OCI-LY7 (cell line): Measurements from ENCODE around the gene ADCK2. TPM values are rescaled to one million over a fixed set of nuclear protein-coding genes. Genes with fewer than 3 reads are reported as not detected.

Experiments used
- Bru-seq: library from RNA; stranded (reverse); fragments of 400-500 nt; gene quantifications from one replicate; lab custom pipeline; 2021; lab: Mats Ljungman, UMichigan
- BruChase-seq, 2 experiments: library from RNA; stranded (reverse); fragments of 400-500 nt; gene quantifications; one replicate each; lab custom pipeline; 2021; lab: Mats Ljungman, UMichigan
- BruUV-seq: library from RNA; stranded (reverse); fragments of 400-500 nt; replicated peaks from 2 replicates; lab custom pipeline; 2021; lab: Mats Ljungman, UMichigan
- CTCF ChIA-PET: fragments of 300-600 bp; sonication (Branson Sonifier 250); formaldehyde crosslinking; loops from one replicate; lab custom pipeline; 2022; ENCODE audit warnings: antibody characterized with exemption; ENCODE audit not compliant: unreplicated experiment; lab: Charles Lee
- POLR2A ChIA-PET: fragments of 300-600 bp; sonication (Branson Sonifier 250); formaldehyde crosslinking; loops from one replicate; lab custom pipeline; 2022; ENCODE audit warnings: antibody characterized with exemption; lab: Charles Lee
- DNase-seq: peaks from one replicate; pipeline ENCODE4 v3.0.0-alpha.2; 2015; ENCODE audit warnings: low spot score
- H2AFZ ChIP-seq: fragments of 200-600 bp; sonication (generic), shearing (Covaris generic); 2 replicates; pipeline ENCODE4 v1.6.1; 2014; ENCODE audit warnings: mild to moderate bottlenecking, antibody characterized with exemption, low read length, moderate library complexity
- H3K27ac ChIP-seq: fragments of 200-600 bp; sonication (generic); 2 replicates; pipeline ENCODE4 v1.5.1; 2014; ENCODE audit warnings: mixed run types, low read depth, mild to moderate bottlenecking, moderate library complexity, low read length, inconsistent platforms; ENCODE audit not compliant: poor library complexity, severe bottlenecking
- H3K36me3 ChIP-seq: fragments of 200-600 bp; sonication (generic); 2 replicates; pipeline ENCODE4 v1.6.1; 2014; ENCODE audit warnings: mild to moderate bottlenecking, antibody characterized with exemption, low read length, moderate library complexity, mixed read lengths; ENCODE audit not compliant: insufficient read depth
- H3K4me1 ChIP-seq: fragments of 200-600 bp; sonication (generic); 2 replicates; pipeline ENCODE4 v1.5.1; 2014; ENCODE audit warnings: mild to moderate bottlenecking, low read length; ENCODE audit not compliant: insufficient read depth, poor library complexity, severe bottlenecking
- H3K4me2 ChIP-seq: fragments of 200-600 bp; sonication (generic); 2 replicates; pipeline ENCODE4 v1.6.1; 2014; ENCODE audit warnings: mild to moderate bottlenecking, low read length
- H3K4me3 ChIP-seq: fragments of 200-600 bp; sonication (generic); 2 replicates; pipeline ENCODE4 v1.5.1; 2014; ENCODE audit warnings: mild to moderate bottlenecking, low read depth, low read length; ENCODE audit not compliant: poor library complexity, severe bottlenecking
- H3K79me2 ChIP-seq: fragments of 200-600 bp; sonication (generic); 2 replicates; pipeline ENCODE4 v1.6.1; 2016; ENCODE audit warnings: low read depth, mild to moderate bottlenecking, low read length, moderate library complexity, mixed read lengths; ENCODE audit not compliant: insufficient read depth
- H3K9me2 ChIP-seq: fragments of 200-600 bp; sonication (generic); 2 replicates; pipeline ENCODE4 v1.6.1; 2016; ENCODE audit warnings: mild to moderate bottlenecking, low read length, mixed read lengths; ENCODE audit not compliant: insufficient read depth
- H3K9me3 ChIP-seq: fragments of 200-600 bp; sonication (generic); 2 replicates; pipeline ENCODE4 v1.6.1; 2014; ENCODE audit warnings: mild to moderate bottlenecking, mixed run types, low read length, mixed read lengths
- H4K20me1 ChIP-seq: fragments of 200-600 bp; sonication (generic); 2 replicates; pipeline ENCODE4 v1.6.1; 2014; ENCODE audit warnings: mild to moderate bottlenecking, antibody characterized with exemption, low read length, moderate library complexity, mixed read lengths; ENCODE audit not compliant: insufficient read depth
- CTCF ChIP-seq: fragments of 200-600 bp; sonication (generic); conservative IDR thresholded peaks from 2 replicates; pipeline ENCODE4 v1.5.1; 2014; ENCODE audit warnings: mild to moderate bottlenecking, antibody characterized with exemption, low read length, moderate library complexity, mixed read lengths
- EZH2phosphoT487 ChIP-seq: fragments of 200-600 bp; sonication (generic); IDR thresholded peaks from 2 replicates; pipeline ENCODE4 v1.6.1; 2018; ENCODE audit warnings: low read depth, borderline replicate concordance, mild to moderate bottlenecking, mixed run types, antibody characterized with exemption, low read length, moderate library complexity, mixed read lengths
- intact Hi-C: fragments of 100-400 bp; cut with micrococcal nuclease; formaldehyde crosslinking; loops from one replicate; pipeline ENCODE4 v1.10.0; 2022; ENCODE audit not compliant: unreplicated experiment
- long read RNA-seq: library from polyadenylated mRNA; stranded (forward); transcript quantifications from one replicate; pipeline ENCODE4 v2.0.0, GENCODE V29; 2022
- total RNA-seq, 2 experiments: library from RNA; depleted of rRNA in 1 of 2; stranded (reverse); fragments of >200 nt in 1 of 2; shearing (Covaris generic) in 1 of 2; gene quantifications; 2 replicates each; pipeline ENCODE4 v1.2.3, GENCODE V29; 2014 to 2022

The ADCK2 gene
- total RNA-seq (2014; rRNA removed; shearing (Covaris generic)) (56.9 and 60.2 TPM in 2 replicates), total RNA-seq (2022) (41.1 and 45.8 TPM in 2 replicates), Bru-seq, nascent RNA (percentile 59 among the genes with signal in this experiment), BruChase-seq, experiment 1, labeled RNA remaining after a 6-hour chase (percentile 63 among the genes with signal in this experiment), BruChase-seq, experiment 2, labeled RNA remaining after a 2-hour chase (percentile 65 among the genes with signal in this experiment)
- long read RNA-seq, transcript ADCK2-201 (8 exons, 2,377 nt) = major isoform, 91 of 96 reads
- long read RNA-seq, partial matches to known transcripts = 2 of 96 reads
- long read RNA-seq, other reads (novel, unspliced or antisense) = 3 of 96 reads

GRCh38 chr7:140672382-140673062, at the start of gene ADCK2:
Gene ADCK2 (plus strand): TSS chr7:140672945. CDS start chr7:140673331, 386 bp downstream.
- peak within 1 kb of the TSS; percentile 100 for H3K4me2 ChIP-seq
- intact Hi-C loops = loop anchor here (1.0 to 10.0 kb wide), 4 partner anchors 193 to 1318 kb away; partner anchors contain the start of genes LUC7L2 and MKRN1
- ChIA-PET CTCF (no interaction called here), POLR2A (interaction anchor here (0.5 to 3.6 kb wide), 3 partner anchors 11 to 976 kb away, joined by 3 to 10 read pairs (median 9); partner anchors contain the start of gene NDUFB2)
- peak; percentile 85 for DNase-seq
- peak within 1 kb of the TSS; percentile 81 for H2AFZ ChIP-seq
- peaks cover 57% of the 10 kb centered on the region for H3K4me1 ChIP-seq
- H3K9me3 ChIP-seq = no peaks in the 10 kb centered on the region
- H3K4me3 ChIP-seq = peak within 1 kb of the TSS; percentile 81
- H4K20me1 ChIP-seq = no peaks in the 10 kb centered on the region
- H3K36me3 ChIP-seq = peaks cover 10% of the 10 kb centered on the region
- H3K79me2 ChIP-seq = peaks cover 30% of the 10 kb centered on the region
- TF ChIP-seq EZH2phosphoT487 = no peak
- no peak for TF ChIP-seq CTCF
- peak within 1 kb of the TSS; percentile 98 for H3K27ac ChIP-seq
- H3K9me2 ChIP-seq = no peaks in the 10 kb centered on the region
- TSS peak; percentile 80 for BruUV-seq

GRCh38 chr7:140623980-140624379, 48.8 kb upstream of the ADCK2 start:
- BruUV-seq = no TSS peak
- Histone ChIP-seq H3K36me3 (no peaks in the 10 kb centered on the region), H3K4me2 (no peak overlapping the region), H3K79me2 (no peaks in the 10 kb centered on the region), H3K4me3 (no peak overlapping the region), H3K9me2 (no peaks in the 10 kb centered on the region), H3K9me3 (no peaks in the 10 kb centered on the region), H3K4me1 (no peaks in the 10 kb centered on the region), H2AFZ (no peak overlapping the region), H4K20me1 (no peaks in the 10 kb centered on the region), H3K27ac (no peak overlapping the region)
- no peak for DNase-seq
- TF ChIP-seq EZH2phosphoT487 (no peak), CTCF (no peak)
- intact Hi-C loops = no loop called here
- POLR2A ChIA-PET = no interaction called here
- CTCF ChIA-PET = no interaction called here
